ENCODE results near the gene GGA1. TPM values are rescaled to one million over a fixed set of nuclear protein-coding genes. Genes with fewer than 3 reads are reported as not detected.

GGA1 gene
- total RNA-seq, 3 donors from 2014 or later, result 36.6 to 63.9 (median 54.7) TPM

GRCh38 chr22:37659066-37659896 lies 50.6 kb downstream of the GGA1 start:
- TF ChIP-seq POLR2A (IDR thresholded peaks at IDR 0.05) (no peak), CTCF (IDR thresholded peaks at IDR 0.05) (no peak), POLR2AphosphoS5 (IDR thresholded peaks at IDR 0.05) (no peak)
- no peak for DNase-seq (ENCODE audit: low spot score in 2 of 2)
- intact Hi-C loops (cut with DNase I; ENCODE audit: low total_unique reads), result loop anchor here (10.0 kb wide), 1 partner anchor 136 kb away; no protein-coding TSS in a partner anchor
- Histone ChIP-seq H3K4me1 (peaks cover 4 to 17% of the 10 kb centered on the region in 2 donors), H3K4me3 (peak overlapping the region; percentile 46 to 97 (median 71)), H3K9me3 (no peaks in the 10 kb centered on the region), H3K27ac (peak overlapping the region; percentile 40 to 76), H3K27me3 (no peaks in the 10 kb centered on the region), H3K36me3 (no peaks in the 10 kb centered on the region)

- H3K27ac ChIP-seq, result peak overlapping the region; percentile 7 to 63
- intact Hi-C loops (cut with DNase I; ENCODE audit: low total_unique reads), result loop anchor here (10.0 kb wide), 1 partner anchor 135 kb away; no protein-coding TSS in a partner anchor
- DNase-seq (ENCODE audit: low spot score in 2 of 2), result no peak
- H3K4me3 ChIP-seq, result peak overlapping the region in 2 of 3 donors; percentile 71 to 97
- no peaks in the 10 kb centered on the region for H3K9me3 ChIP-seq
- H3K36me3 ChIP-seq, result no peaks in the 10 kb centered on the region
- no peaks in the 10 kb centered on the region for H3K27me3 ChIP-seq
- no peak for TF ChIP-seq POLR2AphosphoS5 (IDR thresholded peaks at IDR 0.05)
- TF ChIP-seq CTCF (IDR thresholded peaks at IDR 0.05), result no peak
- H3K4me1 ChIP-seq, result peaks cover 4 to 17% of the 10 kb centered on the region in 2 donors
Measured at GRCh38 chr22:37659897-37660708, 51.5 kb downstream of the GGA1 start.

GRCh38 chr22:37660709-37661045 lies 52.0 kb downstream of the GGA1 start:
- Histone ChIP-seq H3K4me3 (peak overlapping the region in 1 of 3 donors; percentile 1), H3K4me1 (peaks cover 4 to 17% of the 10 kb centered on the region in 2 donors), H3K27me3 (no peaks in the 10 kb centered on the region), H3K36me3 (no peaks in the 10 kb centered on the region), H3K27ac (peak overlapping the region; percentile 63 to 82), H3K9me3 (no peaks in the 10 kb centered on the region)
- TF ChIP-seq POLR2A (IDR thresholded peaks at IDR 0.05) (no peak), POLR2AphosphoS5 (IDR thresholded peaks at IDR 0.05) (no peak), CTCF (IDR thresholded peaks at IDR 0.05) (no peak)
- intact Hi-C loops (cut with DNase I; ENCODE audit: low total_unique reads), result no loop called here
- DNase-seq (ENCODE audit: low spot score in 2 of 2), result no peak

GRCh38 chr22:37661160-37661924 lies 52.7 kb downstream of the GGA1 start:
- H3K9me3 ChIP-seq, result no peaks in the 10 kb centered on the region
- peak overlapping the region in 1 of 3 donors; percentile 1 for H3K4me3 ChIP-seq
- peak overlapping the region; percentile 63 to 82 for H3K27ac ChIP-seq
- no peaks in the 10 kb centered on the region for H3K36me3 ChIP-seq
- no peaks in the 10 kb centered on the region for H3K27me3 ChIP-seq
- intact Hi-C loops (cut with DNase I; ENCODE audit: low total_unique reads), result no loop called here
- DNase-seq (ENCODE audit: low spot score in 2 of 2), result no peak
- peaks cover 4 to 17% of the 10 kb centered on the region in 2 donors for H3K4me1 ChIP-seq
- no peak for TF ChIP-seq POLR2A (IDR thresholded peaks at IDR 0.05)

- intact Hi-C loops (cut with DNase I; ENCODE audit: low total_unique reads), result no loop called here
- no peaks in the 10 kb centered on the region for H3K9me3 ChIP-seq
- H3K27me3 ChIP-seq, result no peaks in the 10 kb centered on the region
- DNase-seq (ENCODE audit: low spot score in 2 of 2), result no peak
- H3K27ac ChIP-seq, result peak overlapping the region; percentile 10 to 63
- no peaks in the 10 kb centered on the region for H3K36me3 ChIP-seq
- H3K4me1 ChIP-seq, result peaks cover 4 to 17% of the 10 kb centered on the region in 2 donors
- TF ChIP-seq POLR2A (IDR thresholded peaks at IDR 0.05) (no peak), CTCF (IDR thresholded peaks at IDR 0.05) (no peak), POLR2AphosphoS5 (IDR thresholded peaks at IDR 0.05) (no peak)
- no peak overlapping the region for H3K4me3 ChIP-seq
Measured at GRCh38 chr22:37662039-37662438, 53.4 kb downstream of the GGA1 start.

Measured in breast epithelium (tissue), 4 donors.